ENCODE measurements around the gene IGFBP6.

Gene IGFBP6

GRCh38 chr12:53054112-53054878, 43.2 kb upstream of the IGFBP6 start (continued):
- no peak for TF ChIP-seq PRDM2 (tag by site-specific recombination; IDR thresholded peaks at IDR 0.05; ENCODE audit: borderline replicate concordance)
- TF ChIP-seq SETDB1 (IDR thresholded peaks at IDR 0.05; ENCODE audit: insufficient read length, low read length), result no peak
- 0 out of 2 replicates have a peak, but pooled peaks have one; percentile 48 for TF ChIP-seq ZNF449 (tag by site-specific recombination; IDR thresholded peaks at IDR 0.05)
- 0 out of 2 replicates have a peak, but pooled peaks have one; percentile 12 for TF ChIP-seq BCL11A (tag by site-specific recombination; IDR thresholded peaks at IDR 0.05; ENCODE audit: low read depth)
- TF ChIP-seq ZXDB (tag by site-specific recombination; IDR thresholded peaks at IDR 0.05), result no peak
- no peak for TF ChIP-seq ZNF248 (tag by site-specific recombination; IDR thresholded peaks at IDR 0.05)
- peak; percentile 22 for TF ChIP-seq EGR2 (tag by site-specific recombination; IDR thresholded peaks at IDR 0.05; ENCODE audit: low read depth)
- peak; percentile 87 for TF ChIP-seq ZNF121 (tag by site-specific recombination; IDR thresholded peaks at IDR 0.05)
- TF ChIP-seq PRDM10 (tag by site-specific recombination; IDR thresholded peaks at IDR 0.05), result peak; percentile 45
- peak; percentile 87; the same call in 1 of the 2 replicates for TF ChIP-seq ZEB2 (tag by site-specific recombination; IDR thresholded peaks at IDR 0.05)
- TF ChIP-seq SP3 (tag by site-specific recombination; IDR thresholded peaks at IDR 0.05), result peak; percentile 89
- TF ChIP-seq ZFP3 (tag by site-specific recombination; IDR thresholded peaks at IDR 0.05; ENCODE audit: low read depth), result no peak
- TF ChIP-seq ZNF76 (tag by site-specific recombination; IDR thresholded peaks at IDR 0.05; ENCODE audit: borderline replicate concordance, low read depth), result peak; percentile 18; the same call in 1 of the 2 replicates
- TF ChIP-seq ATF2 (tag by site-specific recombination; IDR thresholded peaks at IDR 0.05; ENCODE audit: low read depth), result peak; percentile 98
- TF ChIP-seq ZNF501 (tag by site-specific recombination; IDR thresholded peaks at IDR 0.05), result peak; percentile 26; the same call in 1 of the 2 replicates
- peak; percentile 68; the same call in 1 of the 2 replicates for TF ChIP-seq KLF8 (tag by site-specific recombination; IDR thresholded peaks at IDR 0.05)
- peak; percentile 90 for TF ChIP-seq KLF9 (tag by site-specific recombination; IDR thresholded peaks at IDR 0.05; ENCODE audit: low read depth)
- 0 out of 2 replicates have a peak, but pooled peaks have one; percentile 20 for TF ChIP-seq WT1 (tag by site-specific recombination; IDR thresholded peaks at IDR 0.05)
- no peak for TF ChIP-seq MYNN (tag by site-specific recombination; IDR thresholded peaks at IDR 0.05; ENCODE audit: borderline replicate concordance)
- peak; percentile 77; the same call in 1 of the 2 replicates for TF ChIP-seq KLF16 (tag by site-specific recombination; IDR thresholded peaks at IDR 0.05)
- TF ChIP-seq ZNF335 (tag by site-specific recombination; conservative IDR thresholded peaks at IDR 0.05), result peak; percentile 79
- TF ChIP-seq MEIS1 (CRISPR knock-in tag; IDR thresholded peaks at IDR 0.05; ENCODE audit: borderline replicate concordance), result no peak
- peak; percentile 31; the same call in 1 of the 2 replicates for TF ChIP-seq ZNF600 (tag by site-specific recombination; IDR thresholded peaks at IDR 0.05)
- peak; percentile 49 for TF ChIP-seq GLIS1 (tag by site-specific recombination; IDR thresholded peaks at IDR 0.05)
- peak; percentile 54; the same call in 1 of the 2 replicates for TF ChIP-seq ZNF629 (tag by site-specific recombination; IDR thresholded peaks at IDR 0.05)
- 0 out of 2 replicates have a peak, but pooled peaks have one; percentile 42 for TF ChIP-seq SP7 (tag by site-specific recombination; IDR thresholded peaks at IDR 0.05)

Measured in HEK293 (cell line).